ENCODE measurements around the gene CHEK1. TPM values are rescaled to one million over a fixed set of nuclear protein-coding genes. Genes with fewer than 3 reads are reported as not detected.

Gene CHEK1
- total RNA-seq, 1 donor from 2014 or later, result 106 TPM

- DNase-seq (ENCODE audit: low read depth, low spot score), result no peak
- TF ChIP-seq CTCF (conservative IDR thresholded peaks at IDR 0.05), result no peak
- Mint-ChIP-seq H3K27ac (ENCODE audit: unreplicated experiment) (no peak overlapping the region), H3K4me1 (no peaks in the 10 kb centered on the region), H3K4me3 (no peak overlapping the region), H3K9me3 (no peaks in the 10 kb centered on the region), H3K36me3 (ENCODE audit: low read depth) (peaks cover 24% of the 10 kb centered on the region), H3K27me3 (ENCODE audit: low read depth) (no peaks in the 10 kb centered on the region)
Measured at GRCh38 chr11:125609545-125609944, 15.4 kb upstream of the CHEK1 start.

- DNase-seq (ENCODE audit: low read depth, low spot score), result no peak
- TF ChIP-seq CTCF (conservative IDR thresholded peaks at IDR 0.05), result no peak
- Mint-ChIP-seq H3K4me1 (no peaks in the 10 kb centered on the region), H3K36me3 (ENCODE audit: low read depth) (peaks cover 9% of the 10 kb centered on the region), H3K9me3 (no peaks in the 10 kb centered on the region), H3K27me3 (ENCODE audit: low read depth) (no peaks in the 10 kb centered on the region), H3K27ac (ENCODE audit: unreplicated experiment) (no peak overlapping the region), H3K4me3 (no peak overlapping the region)
Measured at GRCh38 chr11:125618383-125618782, 6.6 kb upstream of the CHEK1 start.

- Mint-ChIP-seq H3K4me1 (peaks cover 15% of the 10 kb centered on the region), H3K27me3 (ENCODE audit: low read depth) (peaks cover 2% of the 10 kb centered on the region), H3K27ac (ENCODE audit: unreplicated experiment) (no peak overlapping the region), H3K36me3 (ENCODE audit: low read depth) (peaks cover 7% of the 10 kb centered on the region), H3K9me3 (no peaks in the 10 kb centered on the region), H3K4me3 (peak overlapping the region; percentile 26)
- no peak for DNase-seq (ENCODE audit: low read depth, low spot score)
- no peak for TF ChIP-seq CTCF (conservative IDR thresholded peaks at IDR 0.05)
Measured at GRCh38 chr11:125621995-125622394, 3.0 kb upstream of the CHEK1 start.

- H3K27ac Mint-ChIP-seq (ENCODE audit: unreplicated experiment), result no peak overlapping the region
- DNase-seq (ENCODE audit: low read depth, low spot score), result no peak
- peaks cover 2% of the 10 kb centered on the region for H3K27me3 Mint-ChIP-seq (ENCODE audit: low read depth)
- TF ChIP-seq CTCF (conservative IDR thresholded peaks at IDR 0.05), result no peak
- no peaks in the 10 kb centered on the region for H3K9me3 Mint-ChIP-seq
- peak overlapping the region; percentile 24 for H3K4me3 Mint-ChIP-seq
- H3K36me3 Mint-ChIP-seq (ENCODE audit: low read depth), result peaks cover 7% of the 10 kb centered on the region
- H3K4me1 Mint-ChIP-seq, result peaks cover 25% of the 10 kb centered on the region
Measured at GRCh38 chr11:125623064-125623463, 1.9 kb upstream of the CHEK1 start.

GRCh38 chr11:125625225-125625629 lies 264 bp downstream of the CHEK1 start:
- peak overlapping the region; percentile 96 for H3K27ac Mint-ChIP-seq (ENCODE audit: unreplicated experiment)
- H3K27me3 Mint-ChIP-seq (ENCODE audit: low read depth), result peaks cover 2% of the 10 kb centered on the region
- no peaks in the 10 kb centered on the region for H3K36me3 Mint-ChIP-seq (ENCODE audit: low read depth)
- H3K4me1 Mint-ChIP-seq, result peaks cover 28% of the 10 kb centered on the region
- H3K4me3 Mint-ChIP-seq, result peak overlapping the region; percentile 93
- DNase-seq (ENCODE audit: low read depth, low spot score), result no peak
- TF ChIP-seq CTCF (conservative IDR thresholded peaks at IDR 0.05), result no peak
- no peaks in the 10 kb centered on the region for H3K9me3 Mint-ChIP-seq
